ENCODE measurements around the gene LGALSL. TPM values are rescaled to one million over a fixed set of nuclear protein-coding genes. Genes with fewer than 3 reads are reported as not detected.

The LGALSL gene
- total RNA-seq, 1 donor from 2014 or later: 22.6 TPM

GRCh38 chr2:64489081-64489751, 35.3 kb downstream of the LGALSL start:
- no peak for DNase-seq (ENCODE audit: low spot score, unreplicated experiment)
- Mint-ChIP-seq H3K9me3 (ENCODE audit: low read depth) (no peaks in the 10 kb centered on the region), H3K4me1 (ENCODE audit: low read depth) (no peaks in the 10 kb centered on the region), H3K27me3 (peaks cover 20% of the 10 kb centered on the region), H3K36me3 (ENCODE audit: insufficient read depth) (no peaks in the 10 kb centered on the region), H3K4me3 (ENCODE audit: low read depth) (no peak overlapping the region), H3K27ac (no peak overlapping the region)
- no peak for TF ChIP-seq CTCF (IDR thresholded peaks at IDR 0.05; ENCODE audit: unreplicated experiment)

GRCh38 chr2:64491426-64491825, 37.5 kb downstream of the LGALSL start:
- no peak for TF ChIP-seq CTCF (IDR thresholded peaks at IDR 0.05; ENCODE audit: unreplicated experiment)
- no peaks in the 10 kb centered on the region for H3K36me3 Mint-ChIP-seq (ENCODE audit: insufficient read depth)
- no peak for DNase-seq (ENCODE audit: low spot score, unreplicated experiment)
- H3K4me1 Mint-ChIP-seq (ENCODE audit: low read depth): no peaks in the 10 kb centered on the region
- no peak overlapping the region for H3K4me3 Mint-ChIP-seq (ENCODE audit: low read depth)
- H3K9me3 Mint-ChIP-seq (ENCODE audit: low read depth): no peaks in the 10 kb centered on the region
- peaks cover 12% of the 10 kb centered on the region for H3K27me3 Mint-ChIP-seq
- H3K27ac Mint-ChIP-seq: no peak overlapping the region

- no peak for TF ChIP-seq CTCF (IDR thresholded peaks at IDR 0.05; ENCODE audit: unreplicated experiment)
- Mint-ChIP-seq H3K4me3 (ENCODE audit: low read depth) (no peak overlapping the region), H3K9me3 (ENCODE audit: low read depth) (no peaks in the 10 kb centered on the region), H3K27me3 (peaks cover 10% of the 10 kb centered on the region), H3K36me3 (ENCODE audit: insufficient read depth) (no peaks in the 10 kb centered on the region), H3K4me1 (ENCODE audit: low read depth) (no peaks in the 10 kb centered on the region), H3K27ac (no peak overlapping the region)
- DNase-seq (ENCODE audit: low spot score, unreplicated experiment): no peak
Measured at GRCh38 chr2:64492272-64492671, 38.3 kb downstream of the LGALSL start.

DNA sequence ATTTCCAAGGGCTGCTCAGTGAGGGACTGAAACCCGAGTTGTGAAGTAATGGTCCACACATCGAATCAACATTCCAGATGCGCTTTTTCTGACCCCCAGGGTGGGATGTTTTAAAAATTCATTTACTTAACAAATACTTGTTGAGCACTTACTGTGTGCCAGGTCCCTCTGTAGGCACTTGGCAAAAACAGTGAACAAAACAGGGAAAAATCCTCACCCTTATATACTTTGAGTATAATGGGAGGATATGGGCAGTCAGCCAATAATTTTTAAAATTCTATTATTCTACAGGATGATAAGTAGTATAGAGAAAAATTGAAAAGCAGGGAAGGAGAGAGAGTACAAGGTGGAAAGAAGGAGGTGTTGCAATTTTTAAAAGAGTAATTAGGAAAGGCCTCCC, 38.9 kb downstream of the LGALSL start:
- no peak overlapping the region for H3K27ac Mint-ChIP-seq
- H3K36me3 Mint-ChIP-seq (ENCODE audit: insufficient read depth): no peaks in the 10 kb centered on the region
- DNase-seq (ENCODE audit: low spot score, unreplicated experiment): no peak
- H3K4me3 Mint-ChIP-seq (ENCODE audit: low read depth): no peak overlapping the region
- H3K4me1 Mint-ChIP-seq (ENCODE audit: low read depth): no peaks in the 10 kb centered on the region
- TF ChIP-seq CTCF (IDR thresholded peaks at IDR 0.05; ENCODE audit: unreplicated experiment): no peak
- H3K9me3 Mint-ChIP-seq (ENCODE audit: low read depth): no peaks in the 10 kb centered on the region
- H3K27me3 Mint-ChIP-seq: peaks cover 10% of the 10 kb centered on the region

GRCh38 chr2:64493788-64494187, 39.8 kb downstream of the LGALSL start:
- Mint-ChIP-seq H3K27me3 (peaks cover 10% of the 10 kb centered on the region), H3K27ac (no peak overlapping the region), H3K4me3 (ENCODE audit: low read depth) (no peak overlapping the region), H3K4me1 (ENCODE audit: low read depth) (no peaks in the 10 kb centered on the region), H3K36me3 (ENCODE audit: insufficient read depth) (no peaks in the 10 kb centered on the region), H3K9me3 (ENCODE audit: low read depth) (no peaks in the 10 kb centered on the region)
- DNase-seq (ENCODE audit: low spot score, unreplicated experiment): no peak
- TF ChIP-seq CTCF (IDR thresholded peaks at IDR 0.05; ENCODE audit: unreplicated experiment): no peak
